Small intestine (tissue), 7 donors: ENCODE measurements around the gene P2RX3. TPM values are rescaled to one million over a fixed set of nuclear protein-coding genes. Genes with fewer than 3 reads are reported as not detected.

Experiments used
- DNase-seq, 2 donors: peaks; one replicate each; pipeline versions ENCODE4 v3.0.0 to v3.0.0-alpha.2; 2013
- FAIRE-seq: peaks from 2 replicates; lab custom pipeline; 2012; peaks lifted over from hg19 to GRCh38; lab: Jason Lieb, UNC
- H3K27ac ChIP-seq, 3 donors: one replicate each; pipeline ENCODE4 v1.5.1; 2013; ENCODE audit warnings: low read length in 2 of 3, mild to moderate bottlenecking in 2 of 3, control low read depth in 1 of 3, inconsistent platforms in 1 of 3, low read depth in 1 of 3, moderate library complexity in 1 of 3
- H3K27me3 ChIP-seq, 3 donors: one replicate each; pipeline ENCODE4 v1.6.1; 2013; ENCODE audit warnings: low read length in 3 of 3, inconsistent platforms in 1 of 3; ENCODE audit not compliant: control insufficient read depth in 3 of 3, insufficient read depth in 3 of 3
- H3K36me3 ChIP-seq, 3 donors: one replicate each; pipeline ENCODE4 v1.6.1; 2013; ENCODE audit warnings: low read length in 3 of 3, inconsistent platforms in 1 of 3, low read depth in 1 of 3, mild to moderate bottlenecking in 1 of 3, moderate library complexity in 1 of 3; ENCODE audit not compliant: control insufficient read depth in 3 of 3, insufficient read depth in 2 of 3
- H3K4me1 ChIP-seq, 3 donors: one replicate each; pipeline ENCODE4 v1.6.1; 2013; ENCODE audit warnings: low read length in 2 of 3, inconsistent platforms in 1 of 3, low read depth in 1 of 3, mild to moderate bottlenecking in 1 of 3, moderate library complexity in 1 of 3; ENCODE audit not compliant: control insufficient read depth in 3 of 3, insufficient read depth in 2 of 3
- H3K4me3 ChIP-seq, 3 donors: one replicate each; pipeline ENCODE4 v1.5.1; 2013; ENCODE audit warnings: low read length in 3 of 3, control low read depth in 1 of 3, inconsistent platforms in 1 of 3, low read depth in 1 of 3, mild to moderate bottlenecking in 1 of 3, moderate library complexity in 1 of 3
- H3K9me3 ChIP-seq, 2 donors: one replicate each; pipeline ENCODE4 v1.6.1; 2013; ENCODE audit warnings: low read depth in 1 of 2, low read length in 1 of 2; ENCODE audit not compliant: control insufficient read depth in 2 of 2, insufficient read depth in 1 of 2
- WGBS, 3 donors: extraction: QIAGEN DNeasy Blood & Tissue Kit; methylation state at CpG; one replicate each; pipeline ENCODE4 v1.1.7; 2013; 5-methylcytosine and 5-hydroxymethylcytosine counted together
- polyA plus RNA-seq, 4 donors: library from polyadenylated mRNA; stranded (reverse) in 3 of 4; unstranded in 1 of 4; fragments of 200-250 nt in 3 of 4; fragments of 120-200 nt in 1 of 4; gene quantifications; one replicate each; pipeline versions ENCODE4 v1.2.1 to v1.2.3, GENCODE V29; 2013
- donor health status: healthy with polysubstance abuse.
- donor health status: control.
- donor health status: control.
- donor health status: Bipolar disorder and iron deficiency.
- donor health status: healthy.

The P2RX3 gene
- polyA plus RNA-seq, 4 donors, result 0.46 to 0.68 TPM; not detected in 2

GRCh38 chr11:57312511-57313021, 25.6 kb upstream of the P2RX3 start:
- Histone ChIP-seq H3K27ac (peak overlapping the region in 2 of 3 donors; percentile 24 to 97), H3K4me1 (peaks cover 3 to 64% (median 18%) of the 10 kb centered on the region in 3 donors), H3K9me3 (no peaks in the 10 kb centered on the region), H3K27me3 (no peaks in the 10 kb centered on the region), H3K36me3 (peaks cover 0 to 87% (median 8%) of the 10 kb centered on the region in 3 donors), H3K4me3 (no peak overlapping the region)
- FAIRE-seq (no peak), DNase-seq (peak in 1 of 2 donors; percentile 36)
- WGBS, 3 donors, result 78 to 87% (median 84%) methylated on average over 9 to 10 of the region's 10 CpGs

GRCh38 chr11:57313071-57313787, 24.9 kb upstream of the P2RX3 start:
- peaks cover 0 to 88% (median 11%) of the 10 kb centered on the region in 3 donors for H3K36me3 ChIP-seq
- H3K4me1 ChIP-seq, result peaks cover 4 to 61% (median 18%) of the 10 kb centered on the region in 3 donors
- DNase-seq (peak; percentile 85 to 86), FAIRE-seq (no peak)
- peak overlapping the region in 2 of 3 donors; percentile 39 to 97 for H3K27ac ChIP-seq
- 36 to 64% (median 51%) methylated on average over 26 of the region's 26 CpGs for WGBS, 3 donors
- H3K4me3 ChIP-seq, result no peak overlapping the region
- H3K27me3 ChIP-seq, result no peaks in the 10 kb centered on the region
- no peaks in the 10 kb centered on the region for H3K9me3 ChIP-seq

- no peak for FAIRE-seq
- H3K9me3 ChIP-seq, result no peaks in the 10 kb centered on the region
- DNase-seq, result no peak
- peak overlapping the region in 2 of 3 donors; percentile 39 to 97 for H3K27ac ChIP-seq
- 68 to 84% (median 78%) methylated on average over 8 of the region's 8 CpGs for WGBS, 3 donors
- H3K4me1 ChIP-seq, result peaks cover 8 to 60% (median 18%) of the 10 kb centered on the region in 3 donors
- no peaks in the 10 kb centered on the region for H3K27me3 ChIP-seq
- peaks cover 0 to 88% (median 10%) of the 10 kb centered on the region in 3 donors for H3K36me3 ChIP-seq
- H3K4me3 ChIP-seq, result no peak overlapping the region
Measured at GRCh38 chr11:57313788-57314135, 24.4 kb upstream of the P2RX3 start.

- Histone ChIP-seq H3K27me3 (no peaks in the 10 kb centered on the region), H3K36me3 (peaks cover 0 to 85% (median 8%) of the 10 kb centered on the region in 3 donors), H3K4me1 (peaks cover 8 to 54% (median 18%) of the 10 kb centered on the region in 3 donors), H3K4me3 (no peak overlapping the region), H3K9me3 (no peaks in the 10 kb centered on the region), H3K27ac (no peak overlapping the region)
- DNase-seq (no peak), FAIRE-seq (no peak)
- WGBS, 3 donors, result 67 to 80% (median 75%) methylated on average over 15 of the region's 15 CpGs
Measured at GRCh38 chr11:57314221-57314973, 23.8 kb upstream of the P2RX3 start.

GRCh38 chr11:57315491-57315890, 22.7 kb upstream of the P2RX3 start:
- Histone ChIP-seq H3K27me3 (no peaks in the 10 kb centered on the region), H3K27ac (no peak overlapping the region), H3K4me1 (peaks cover 7 to 44% (median 15%) of the 10 kb centered on the region in 3 donors), H3K4me3 (no peak overlapping the region), H3K9me3 (no peaks in the 10 kb centered on the region), H3K36me3 (peaks cover 5 to 83% (median 8%) of the 10 kb centered on the region in 3 donors)
- FAIRE-seq (no peak), DNase-seq (no peak)
- WGBS, 3 donors, result 31 to 60% (median 45%) methylated on average over 8 of the region's 8 CpGs

GRCh38 chr11:57316017-57316416, 22.1 kb upstream of the P2RX3 start:
- Histone ChIP-seq H3K4me1 (peaks cover 4 to 38% (median 15%) of the 10 kb centered on the region in 3 donors), H3K27me3 (no peaks in the 10 kb centered on the region), H3K4me3 (no peak overlapping the region), H3K36me3 (peaks cover 5 to 81% (median 8%) of the 10 kb centered on the region in 3 donors), H3K9me3 (no peaks in the 10 kb centered on the region), H3K27ac (peak overlapping the region in 2 of 3 donors; percentile 22 to 25)
- WGBS, 3 donors, result 76 to 81% (median 78%) methylated on average over 3 of the region's 3 CpGs
- DNase-seq, result no peak
- FAIRE-seq, result no peak

GRCh38 chr11:57318178-57318577, 20.0 kb upstream of the P2RX3 start:
- H3K4me1 ChIP-seq, result peaks cover 4 to 40% (median 12%) of the 10 kb centered on the region in 3 donors
- 37 to 63% (median 51%) methylated on average over 2 of the region's 2 CpGs for WGBS, 3 donors
- no peak overlapping the region for H3K4me3 ChIP-seq

GRCh38 chr11:57320067-57320718, 18.0 kb upstream of the P2RX3 start:
- peaks cover 3 to 36% (median 4%) of the 10 kb centered on the region in 3 donors for H3K4me1 ChIP-seq
- no peaks in the 10 kb centered on the region for H3K9me3 ChIP-seq
- no peak overlapping the region for H3K4me3 ChIP-seq
- DNase-seq, result no peak
- H3K27ac ChIP-seq, result no peak overlapping the region
- WGBS, 3 donors, result 86 to 87% (median 86%) methylated on average over 21 to 22 of the region's 22 CpGs
- no peak for FAIRE-seq
- no peaks in the 10 kb centered on the region for H3K27me3 ChIP-seq
- H3K36me3 ChIP-seq, result peaks cover 4 to 51% (median 5%) of the 10 kb centered on the region in 3 donors

More at GRCh38 chr11:57318178-57318577, 20.0 kb upstream of the P2RX3 start:
- H3K36me3 ChIP-seq, result peaks cover 5 to 70% (median 8%) of the 10 kb centered on the region in 3 donors
- FAIRE-seq, result no peak
- peak overlapping the region in 1 of 3 donors; percentile 64 for H3K27ac ChIP-seq
- no peaks in the 10 kb centered on the region for H3K9me3 ChIP-seq
- DNase-seq, result peak in 1 of 2 donors; percentile 35
- no peaks in the 10 kb centered on the region for H3K27me3 ChIP-seq
